GM19468 (cell line): ENCODE data around the gene MAPK1IP1L.
"Not testable (repeated sequence)": the region's sequence is repeated elsewhere in the genome, so short reads cannot be mapped to it uniquely, and the experiment has no call there.

Experiments used
- ATAC-seq: cut with Tn5 transposase; IDR thresholded peaks from one replicate; pipeline ENCODE4 v1.9.1; 2021; ENCODE audit warnings: mild to moderate bottlenecking, moderate library complexity, moderate number of reproducible peaks; ENCODE audit not compliant: unreplicated experiment; ENCODE audit errors: extremely low read depth

Gene MAPK1IP1L

DNA sequence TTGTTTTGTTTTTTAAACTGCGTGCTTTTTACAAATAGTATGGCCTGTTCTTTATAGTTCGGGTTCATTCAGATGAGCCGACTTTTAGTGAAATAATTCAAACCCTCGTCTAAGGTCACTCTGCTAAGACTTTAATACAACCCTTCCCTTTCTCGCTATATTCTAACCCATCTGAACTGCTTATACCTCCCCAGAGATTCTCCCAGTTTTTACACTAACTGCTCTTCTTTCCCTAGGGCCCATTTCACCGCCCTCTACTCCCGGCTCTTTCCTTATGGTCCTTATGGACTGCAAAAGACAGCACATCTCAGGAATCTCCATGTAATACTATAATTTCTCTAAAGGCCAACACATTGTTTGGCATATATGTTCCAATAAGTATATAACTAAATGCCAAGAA, 2.1 kb downstream of the MAPK1IP1L start:
- no peak for ATAC-seq

DNA sequence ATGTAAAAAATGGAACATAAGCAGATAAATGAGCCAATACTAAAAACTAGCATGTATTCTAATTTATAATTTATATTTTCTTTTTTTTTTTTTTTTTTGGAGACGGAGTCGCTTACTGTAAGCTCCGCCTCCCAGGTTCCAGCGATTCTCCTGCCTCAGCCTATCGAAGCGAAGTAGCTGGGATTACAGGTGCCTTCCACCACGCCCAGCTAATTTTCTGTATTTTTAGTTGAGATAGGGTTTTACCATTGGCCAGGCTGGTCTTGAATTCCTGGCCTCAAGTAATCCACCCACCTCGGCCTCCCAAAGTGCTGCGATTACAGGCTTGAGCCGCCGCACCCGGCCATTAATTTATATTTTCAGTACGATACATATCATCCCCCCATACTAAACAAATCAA, 2.7 kb downstream of the MAPK1IP1L start:
- ATAC-seq, result no peak

DNA sequence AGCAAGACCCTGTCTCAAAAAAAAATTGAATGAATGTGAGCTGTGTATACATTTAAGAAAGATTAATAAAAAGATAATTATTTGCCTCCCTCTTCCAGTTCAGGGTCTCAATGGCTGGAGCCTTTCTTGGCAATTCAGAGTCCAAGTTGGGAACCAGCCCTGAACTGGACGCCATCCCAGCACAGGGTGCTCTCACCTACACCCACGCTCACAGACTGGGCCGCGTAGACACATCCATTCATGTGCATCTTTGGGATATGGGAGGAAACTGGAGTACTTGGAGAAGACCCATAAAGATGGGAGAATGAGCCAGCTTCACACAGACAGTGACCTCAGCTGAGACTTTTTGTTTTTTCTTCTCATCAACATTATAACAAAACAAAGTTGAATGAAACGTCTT, 6.5 kb downstream of the MAPK1IP1L start:
- no peak for ATAC-seq

DNA sequence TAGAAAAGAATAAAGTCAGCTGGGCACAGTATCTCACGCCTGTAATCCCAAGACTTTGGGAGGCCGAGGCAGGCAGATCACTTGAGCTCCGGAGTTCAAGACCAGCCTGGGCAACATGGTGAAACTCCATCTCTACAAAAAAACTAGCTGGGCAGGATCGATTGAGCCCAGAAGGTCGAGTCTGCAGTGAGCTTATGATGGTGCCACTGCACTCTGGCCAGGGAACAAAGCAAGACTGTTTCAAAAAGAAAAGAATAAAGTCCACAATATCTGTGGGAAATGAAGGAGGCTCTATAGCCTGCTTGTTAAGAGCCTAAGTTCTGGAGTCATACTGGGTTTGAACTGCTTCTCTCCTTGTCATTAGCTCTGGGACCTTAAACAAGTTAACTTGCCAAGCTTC, 7.9 kb downstream of the MAPK1IP1L start:
- ATAC-seq, result no peak

DNA sequence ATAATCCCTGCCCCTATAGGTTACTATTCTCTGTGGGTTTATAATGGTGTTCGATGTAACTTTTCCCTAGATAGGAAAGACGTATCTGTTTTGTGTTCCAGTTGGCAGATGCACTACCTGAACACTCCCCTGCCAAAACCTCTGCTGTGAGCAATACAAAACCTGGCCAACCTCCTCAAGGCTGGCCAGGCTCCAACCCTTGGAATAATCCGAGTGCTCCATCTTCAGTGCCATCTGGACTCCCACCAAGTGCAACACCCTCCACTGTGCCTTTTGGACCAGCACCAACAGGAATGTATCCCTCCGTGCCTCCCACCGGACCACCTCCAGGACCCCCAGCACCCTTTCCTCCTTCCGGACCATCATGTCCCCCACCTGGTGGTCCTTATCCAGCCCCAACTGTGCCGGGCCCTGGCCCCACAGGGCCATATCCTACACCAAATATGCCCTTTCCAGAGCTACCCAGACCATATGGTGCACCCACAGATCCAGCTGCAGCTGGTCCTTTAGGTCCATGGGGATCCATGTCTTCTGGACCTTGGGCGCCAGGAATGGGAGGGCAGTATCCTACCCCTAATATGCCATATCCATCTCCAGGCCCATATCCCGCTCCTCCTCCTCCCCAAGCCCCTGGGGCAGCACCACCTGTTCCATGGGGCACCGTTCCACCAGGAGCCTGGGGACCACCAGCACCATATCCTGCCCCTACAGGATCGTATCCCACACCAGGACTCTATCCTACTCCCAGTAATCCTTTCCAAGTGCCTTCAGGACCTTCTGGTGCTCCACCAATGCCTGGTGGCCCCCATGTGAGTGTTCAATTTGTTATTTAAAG, 11.3 kb downstream of the MAPK1IP1L start:
- no peak for ATAC-seq

DNA sequence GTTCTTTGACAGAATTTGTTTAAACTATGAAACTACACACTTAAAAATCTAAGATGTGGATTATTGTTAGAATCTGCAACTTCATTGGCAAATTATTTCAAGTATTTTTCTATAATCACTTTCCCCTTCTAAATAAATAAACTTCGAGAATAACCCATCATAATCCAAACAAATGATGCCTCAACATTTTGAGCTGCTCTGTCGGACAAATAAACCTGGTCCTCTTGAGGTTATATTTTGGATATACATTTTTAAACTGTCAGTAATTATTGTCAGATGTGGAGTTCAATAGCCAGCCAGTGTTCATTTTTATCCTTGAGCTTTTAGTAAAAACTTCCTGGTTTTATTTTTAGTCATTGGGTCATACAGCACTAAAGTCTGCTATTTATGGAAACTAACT, 13.4 kb downstream of the MAPK1IP1L start:
- ATAC-seq, result not testable (repeated sequence)

DNA sequence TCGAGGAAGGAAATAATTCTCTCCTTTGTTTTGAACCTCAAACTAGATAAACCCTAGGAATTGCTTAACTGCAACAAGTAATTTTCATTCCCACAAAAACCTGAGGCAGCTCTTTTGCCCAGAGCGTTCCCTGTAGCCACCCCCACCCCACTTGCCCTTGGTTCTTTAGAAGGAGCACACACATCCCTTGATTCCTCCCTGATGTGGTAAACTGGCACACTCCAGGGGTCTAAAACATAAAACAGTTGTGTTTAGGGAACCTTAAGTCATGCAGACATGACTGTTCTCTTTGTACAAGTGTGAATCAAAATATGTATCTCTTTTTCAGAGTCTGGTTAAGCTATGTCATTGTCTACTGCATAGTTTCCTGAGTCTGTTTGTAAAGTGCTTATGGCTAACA, 14.0 kb downstream of the MAPK1IP1L start:
- no peak for ATAC-seq

DNA sequence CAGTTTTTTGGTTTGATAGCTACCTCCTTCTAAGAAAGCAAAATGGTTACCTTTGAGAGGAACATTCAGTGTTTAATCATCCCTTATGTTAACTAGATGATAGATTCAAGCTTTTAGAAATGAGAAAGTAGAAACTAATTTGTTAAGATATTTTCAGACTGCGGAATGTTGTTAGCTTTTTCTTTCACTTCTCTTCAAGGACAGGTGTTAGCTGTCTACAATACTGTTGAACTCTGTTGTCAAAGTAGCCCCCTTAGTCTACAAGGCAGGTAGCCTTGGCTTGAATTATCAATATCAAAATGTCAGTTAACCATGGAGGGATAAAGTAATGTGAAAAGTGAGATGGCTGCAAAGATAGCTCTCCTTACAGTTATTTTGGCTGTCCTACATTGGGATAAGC, 14.8 kb downstream of the MAPK1IP1L start:
- no peak for ATAC-seq

DNA sequence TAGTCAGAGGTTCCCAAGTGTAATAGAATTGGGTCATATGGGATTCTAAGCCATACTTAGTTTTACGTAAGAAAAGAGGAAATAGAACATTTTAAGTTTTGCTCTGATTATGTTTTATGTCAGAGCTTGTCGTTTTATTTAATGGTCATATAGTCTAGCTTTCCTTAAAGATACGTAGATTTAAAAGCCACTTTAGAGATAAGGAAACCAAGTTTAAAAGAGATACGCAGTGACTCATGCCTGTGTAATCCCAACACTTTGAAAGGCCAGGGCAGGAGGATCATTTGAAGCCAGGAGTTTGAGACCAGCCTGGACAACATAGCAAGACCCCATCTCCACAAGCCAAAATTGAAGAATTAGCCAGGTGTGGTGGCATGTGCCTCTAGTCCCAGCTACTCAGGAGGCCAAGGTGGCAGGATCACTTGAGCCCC, 19.5 kb downstream of the MAPK1IP1L start:
- no peak for ATAC-seq

DNA sequence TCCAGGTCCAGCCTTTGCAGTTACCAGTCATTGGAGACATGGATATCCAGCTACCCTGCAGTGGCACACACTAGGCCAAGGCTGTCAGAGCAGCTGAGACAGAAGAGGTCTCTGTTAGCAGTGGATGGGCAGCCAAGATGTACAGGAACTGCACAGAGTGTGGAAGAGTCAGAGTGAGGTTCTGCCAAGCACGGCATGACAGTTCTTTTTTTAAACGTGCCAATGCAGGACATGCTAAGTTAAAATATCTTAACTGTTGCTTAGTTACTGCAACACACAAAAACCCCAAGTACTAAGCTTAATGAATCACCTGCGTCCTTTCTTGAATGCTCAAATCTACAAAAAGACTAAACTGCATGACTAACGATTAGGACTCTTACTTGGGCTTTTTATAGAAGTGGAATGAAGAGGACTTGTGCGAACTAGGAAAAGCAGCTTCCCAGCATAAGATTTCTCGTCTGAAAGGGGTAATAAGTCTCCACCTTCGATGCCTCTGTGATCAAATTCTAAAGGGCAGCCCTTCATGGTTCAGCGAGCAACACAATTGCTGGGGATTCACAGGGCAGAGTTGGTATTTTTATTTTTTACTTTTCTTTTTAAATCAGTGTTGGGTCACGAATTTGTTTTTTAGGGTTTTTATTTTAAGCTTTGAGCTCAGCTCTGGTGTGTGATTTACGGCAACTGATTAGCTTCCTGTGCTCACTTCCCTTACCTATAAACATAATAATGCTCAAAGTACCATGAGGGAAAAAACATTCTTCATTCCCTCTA, 20.6 kb downstream of the MAPK1IP1L start:
- no peak for ATAC-seq

DNA sequence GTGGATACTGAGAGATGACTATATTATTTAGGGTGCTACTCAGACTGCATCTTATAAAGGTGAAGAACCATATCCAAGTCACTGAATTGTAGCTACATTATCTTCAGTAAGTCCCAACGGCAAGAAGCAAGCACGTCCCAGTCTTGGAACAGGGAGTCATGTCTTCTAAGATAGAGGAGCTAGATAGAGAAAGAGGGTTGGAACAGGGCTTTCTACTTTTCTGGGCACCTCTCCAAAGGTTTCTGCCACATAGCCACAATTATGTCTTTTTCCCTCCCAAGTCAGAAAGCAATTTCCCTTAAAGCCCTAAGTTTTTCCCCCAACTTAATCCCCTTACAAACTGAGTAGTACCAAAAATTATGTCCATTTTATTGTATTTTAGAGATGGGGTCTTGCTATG, 22.4 kb downstream of the MAPK1IP1L start:
- no peak for ATAC-seq

DNA sequence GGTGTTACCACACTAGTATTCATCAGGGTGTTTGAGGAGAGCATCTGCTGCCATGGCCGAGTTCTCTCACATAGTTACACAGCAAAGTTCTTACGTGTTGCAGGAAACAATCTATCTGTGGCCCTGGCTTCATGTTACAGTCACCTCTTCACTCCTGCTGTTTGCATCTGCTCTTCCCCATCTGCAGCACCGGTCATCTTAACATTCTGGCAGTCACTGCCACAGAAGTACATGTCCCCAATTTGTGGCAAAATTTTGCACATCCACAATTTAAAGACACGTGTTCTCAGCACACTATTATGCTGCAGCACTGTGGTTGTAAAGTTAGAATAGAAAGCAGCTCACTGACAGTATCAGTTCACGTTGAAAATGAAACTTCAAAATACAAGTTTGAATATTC, 23.2 kb downstream of the MAPK1IP1L start:
- no peak for ATAC-seq

DNA sequence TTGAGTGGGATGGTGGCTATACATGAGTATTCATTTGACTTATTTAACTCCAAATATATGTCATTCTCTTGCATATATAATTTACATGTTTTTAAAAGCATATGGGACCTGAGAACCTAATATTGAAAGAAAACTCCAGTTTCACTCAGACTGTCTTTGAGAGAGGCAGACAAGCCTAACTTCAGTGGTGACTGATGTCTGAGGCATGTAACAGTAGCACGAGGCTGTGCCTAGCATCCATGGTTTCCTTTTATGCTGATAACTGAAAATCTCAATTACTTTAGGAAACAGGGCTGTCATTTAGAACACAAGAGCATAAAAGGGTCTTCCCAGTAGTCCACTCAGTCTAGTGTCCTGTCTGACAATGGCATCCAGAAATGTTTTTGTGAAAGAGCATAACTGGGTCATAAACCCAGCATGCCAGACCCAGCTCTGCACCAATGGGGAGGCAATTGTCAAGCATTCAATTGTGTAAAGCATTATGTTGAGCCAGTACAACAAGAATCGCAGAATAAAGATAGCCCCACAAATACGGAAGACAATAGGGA, 24.3 kb downstream of the MAPK1IP1L start:
- ATAC-seq, result no peak

DNA sequence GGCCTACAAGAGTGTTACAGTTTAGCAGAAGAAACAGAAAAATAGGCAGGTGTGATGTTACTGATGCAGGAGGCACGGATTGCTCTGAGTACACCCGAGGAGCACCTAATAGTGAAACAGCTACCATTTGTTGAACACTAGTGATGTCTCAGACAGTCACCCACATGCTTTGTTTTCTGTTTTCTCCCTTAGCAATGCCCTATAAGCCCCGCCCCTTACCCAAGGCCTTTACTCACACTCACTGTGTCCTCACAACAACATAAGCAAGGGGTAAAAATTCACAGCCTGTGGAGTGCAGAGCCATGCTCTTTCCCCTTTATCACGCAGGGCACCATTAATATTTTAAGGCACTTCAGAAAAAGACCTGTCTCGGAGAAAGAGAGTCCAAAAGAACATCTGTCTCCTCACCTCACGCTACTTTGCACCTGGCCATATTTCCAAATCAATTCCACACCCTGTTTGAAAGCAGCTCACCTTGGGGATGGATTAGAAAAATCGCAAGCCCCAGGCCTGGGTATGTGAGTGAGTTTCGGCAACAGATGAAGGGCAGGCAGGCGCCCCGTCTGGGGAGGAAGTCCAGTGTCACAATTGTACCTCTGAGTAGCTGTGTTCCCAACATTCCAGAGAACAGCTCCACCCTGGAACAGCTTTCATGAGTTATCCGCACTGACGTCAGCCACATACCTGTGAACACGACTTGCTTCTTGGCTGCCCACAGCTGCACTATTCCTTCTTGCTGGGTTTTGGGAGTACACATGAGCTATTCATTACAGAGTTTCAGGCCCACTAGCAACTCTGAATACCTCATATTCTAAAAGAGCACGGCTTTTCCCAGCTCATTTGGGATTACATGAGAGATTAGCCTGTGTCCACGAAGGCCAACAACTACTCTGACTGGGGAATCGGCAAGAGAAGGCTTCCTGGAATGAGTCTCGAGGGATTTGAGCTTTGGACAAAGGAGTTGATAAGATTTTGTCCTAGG, 26.0 kb downstream of the MAPK1IP1L start:
- no peak for ATAC-seq

DNA sequence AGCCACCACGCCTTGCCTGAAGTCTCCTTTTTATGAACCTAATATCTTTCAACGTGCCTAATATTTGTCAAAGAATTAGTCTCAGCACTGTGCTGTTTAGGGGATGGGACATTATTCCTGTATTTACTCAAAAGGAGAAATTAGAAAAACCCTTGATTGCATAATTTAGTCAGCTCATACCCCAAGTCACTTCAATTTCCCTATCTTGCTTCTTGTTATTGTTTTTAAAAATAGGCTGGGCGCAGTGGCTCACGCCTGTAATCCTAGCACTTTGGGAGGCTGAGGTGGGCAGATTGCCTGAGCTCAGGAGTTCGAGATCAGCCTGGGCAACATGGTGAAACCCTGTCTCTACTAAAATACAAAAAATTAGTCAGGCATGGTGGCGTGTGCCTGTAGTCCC, 28.5 kb downstream of the MAPK1IP1L start:
- not testable (repeated sequence) for ATAC-seq

DNA sequence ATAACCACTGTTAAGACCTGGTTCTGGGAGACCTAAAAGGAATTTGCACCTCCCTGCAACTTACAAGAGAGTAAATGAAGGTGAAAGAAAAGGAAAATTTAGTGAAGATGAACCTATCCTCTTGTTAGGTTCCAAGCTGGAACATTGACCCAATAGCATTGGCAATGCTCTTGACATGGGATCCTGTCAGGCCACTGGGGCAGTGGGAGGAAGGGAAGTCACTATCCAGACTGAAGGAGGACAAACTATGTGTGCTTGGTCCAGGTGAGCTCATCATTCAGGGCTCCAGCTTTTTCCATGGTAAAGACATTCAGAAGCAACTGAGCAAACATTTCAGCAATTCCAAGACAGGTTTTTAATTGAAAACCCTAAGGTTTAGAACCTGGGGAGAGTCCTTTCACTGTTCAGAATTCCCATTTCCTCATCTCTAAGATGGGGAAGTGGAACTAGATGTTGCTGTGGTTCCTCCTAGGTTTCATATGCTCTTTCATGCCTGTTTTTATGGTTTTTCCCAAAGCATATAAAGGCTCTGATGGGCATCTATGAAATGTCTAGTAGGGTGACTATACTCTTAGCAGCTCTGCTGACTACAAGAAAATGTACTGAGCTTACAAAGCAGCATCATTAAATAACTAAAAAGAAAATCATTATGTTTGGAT, 33.1 kb downstream of the MAPK1IP1L start:
- no peak for ATAC-seq

DNA sequence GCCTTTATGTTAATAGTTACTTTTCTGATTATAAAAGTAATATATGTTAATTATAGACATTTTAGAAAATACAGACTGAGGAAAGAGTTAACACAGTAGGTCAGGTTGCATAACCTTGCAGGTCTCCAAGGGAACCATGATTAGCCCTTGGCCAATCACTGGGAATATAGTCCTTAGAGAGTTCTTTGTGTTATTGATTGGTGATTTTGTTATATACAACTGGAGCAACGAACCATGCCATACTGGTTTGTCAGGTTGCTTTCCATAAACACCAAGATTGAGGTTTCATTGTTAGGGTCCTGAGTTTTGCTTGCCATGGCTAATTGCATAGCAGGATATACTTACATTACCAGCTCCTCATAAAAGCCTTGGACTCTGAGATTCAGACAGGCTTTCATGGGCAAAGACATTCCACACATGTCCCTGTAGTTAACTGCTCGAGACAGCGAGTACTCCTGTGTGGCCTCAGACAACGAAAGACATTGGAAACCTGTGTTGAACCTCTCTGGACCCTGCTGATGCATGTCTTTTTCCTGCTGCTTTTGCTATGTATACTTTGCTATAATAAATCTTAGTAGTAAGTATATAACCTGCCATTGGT, 33.7 kb downstream of the MAPK1IP1L start:
- no peak for ATAC-seq

DNA sequence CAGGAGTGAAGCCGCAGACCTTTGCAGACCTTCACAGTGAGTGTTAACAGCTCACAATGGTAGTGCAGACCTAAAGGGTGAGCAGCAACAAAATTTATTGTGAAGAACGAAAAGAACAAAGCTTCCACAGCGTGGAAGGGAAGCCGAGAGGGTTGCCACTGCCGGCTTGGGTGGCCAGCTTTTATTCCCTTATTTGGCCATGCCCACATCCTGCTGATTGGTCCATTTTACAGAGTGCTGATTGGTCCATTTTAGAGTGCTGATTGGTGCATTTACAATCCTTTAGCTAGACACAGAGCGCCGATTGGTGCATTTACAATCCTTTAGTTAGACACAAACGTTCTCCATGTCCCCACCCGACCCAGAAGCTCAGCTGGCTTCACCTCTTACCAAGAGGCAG, 35.5 kb downstream of the MAPK1IP1L start:
- no peak for ATAC-seq

DNA sequence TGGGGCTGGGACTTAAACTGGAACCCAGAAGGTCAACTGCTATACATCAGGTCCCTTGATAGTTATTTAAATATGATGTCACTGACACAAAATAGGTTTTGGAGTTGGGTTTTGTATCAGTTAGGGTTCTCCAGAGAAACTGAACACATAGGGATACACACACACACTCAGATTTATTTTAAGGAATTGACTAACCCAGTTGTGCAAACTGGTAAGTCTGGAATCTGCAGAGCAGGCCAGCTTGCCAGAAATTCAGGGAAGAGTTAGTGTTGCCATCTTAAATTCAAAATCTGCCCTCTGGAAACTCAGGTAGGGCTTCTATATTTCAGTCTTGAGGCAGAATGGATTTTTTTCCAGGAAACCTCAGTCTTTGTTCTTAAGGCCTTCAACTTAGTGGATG, 36.9 kb downstream of the MAPK1IP1L start:
- no peak for ATAC-seq
